ENCODE data around the gene MAP1B.

MAP1B gene

GRCh38 chr5:72177538-72177937, 70.3 kb downstream of the MAP1B start:
- Histone ChIP-seq H3K27me3 (ENCODE audit: control insufficient read depth, insufficient read depth, low read length) (no peaks in the 10 kb centered on the region), H3K36me3 (ENCODE audit: control insufficient read depth, insufficient read depth, low read length) (no peaks in the 10 kb centered on the region)

GRCh38 chr5:72179028-72179815, 71.9 kb downstream of the MAP1B start:
- no CpG with 5 or more reads among the region's 29 CpGs for WGBS (ENCODE audit: insufficient coverage, insufficient read length)
- peaks cover 5% of the 10 kb centered on the region for H3K4me1 ChIP-seq (ENCODE audit: control insufficient read depth, insufficient read depth, low read length)
- no peaks in the 10 kb centered on the region for H3K36me3 ChIP-seq (ENCODE audit: control insufficient read depth, insufficient read depth, low read length)
- H3K27me3 ChIP-seq (ENCODE audit: control insufficient read depth, insufficient read depth, low read length): no peaks in the 10 kb centered on the region
- no peak overlapping the region for H3K4me3 ChIP-seq (ENCODE audit: low read length)
- H3K9me3 ChIP-seq (ENCODE audit: control insufficient read depth, insufficient read depth, low read length): no peaks in the 10 kb centered on the region
- H3K27ac ChIP-seq (ENCODE audit: low read length): no peak overlapping the region
- DNase-seq (ENCODE audit: low read depth, low spot score): no peak

More at GRCh38 chr5:72177538-72177937, 70.3 kb downstream of the MAP1B start:
- DNase-seq (ENCODE audit: low read depth, low spot score): no peak
- H3K4me1 ChIP-seq (ENCODE audit: control insufficient read depth, insufficient read depth, low read length): peaks cover 1% of the 10 kb centered on the region; the same call in 1 of the 2 replicates
- H3K27ac ChIP-seq (ENCODE audit: low read length): no peak overlapping the region
- no peaks in the 10 kb centered on the region for H3K9me3 ChIP-seq (ENCODE audit: control insufficient read depth, insufficient read depth, low read length)
- H3K4me3 ChIP-seq (ENCODE audit: low read length): no peak overlapping the region
- WGBS (ENCODE audit: insufficient coverage, insufficient read length): no CpG with 5 or more reads among the region's 3 CpGs

- Histone ChIP-seq H3K27me3 (ENCODE audit: control insufficient read depth, insufficient read depth, low read length) (no peaks in the 10 kb centered on the region), H3K36me3 (ENCODE audit: control insufficient read depth, insufficient read depth, low read length) (peaks cover 2% of the 10 kb centered on the region; the same call in 1 of the 2 replicates), H3K27ac (ENCODE audit: low read length) (no peak overlapping the region), H3K4me1 (ENCODE audit: control insufficient read depth, insufficient read depth, low read length) (peaks cover 5% of the 10 kb centered on the region), H3K4me3 (ENCODE audit: low read length) (no peak overlapping the region), H3K9me3 (ENCODE audit: control insufficient read depth, insufficient read depth, low read length) (no peaks in the 10 kb centered on the region)
- DNase-seq (ENCODE audit: low read depth, low spot score): no peak
- WGBS (ENCODE audit: insufficient coverage, insufficient read length): no CpG with 5 or more reads among the region's 11 CpGs
Observed at GRCh38 chr5:72179816-72180440, 72.7 kb downstream of the MAP1B start.

GRCh38 chr5:72180925-72181324, 73.7 kb downstream of the MAP1B start:
- H3K36me3 ChIP-seq (ENCODE audit: control insufficient read depth, insufficient read depth, low read length): peaks cover 4% of the 10 kb centered on the region; the same call in 1 of the 2 replicates
- no peak overlapping the region for H3K27ac ChIP-seq (ENCODE audit: low read length)
- H3K27me3 ChIP-seq (ENCODE audit: control insufficient read depth, insufficient read depth, low read length): no peaks in the 10 kb centered on the region
- no peak for DNase-seq (ENCODE audit: low read depth, low spot score)
- H3K4me1 ChIP-seq (ENCODE audit: control insufficient read depth, insufficient read depth, low read length): peaks cover 5% of the 10 kb centered on the region
- WGBS (ENCODE audit: insufficient coverage, insufficient read length): no CpG with 5 or more reads among the region's 4 CpGs
- H3K4me3 ChIP-seq (ENCODE audit: low read length): no peak overlapping the region
- no peaks in the 10 kb centered on the region for H3K9me3 ChIP-seq (ENCODE audit: control insufficient read depth, insufficient read depth, low read length)

- no peak for DNase-seq (ENCODE audit: low read depth, low spot score)
- H3K9me3 ChIP-seq (ENCODE audit: control insufficient read depth, insufficient read depth, low read length): no peaks in the 10 kb centered on the region
- H3K27ac ChIP-seq (ENCODE audit: low read length): no peak overlapping the region
- WGBS (ENCODE audit: insufficient coverage, insufficient read length): no CpG with 5 or more reads among the region's 7 CpGs
- H3K4me1 ChIP-seq (ENCODE audit: control insufficient read depth, insufficient read depth, low read length): peaks cover 5% of the 10 kb centered on the region
- no peak overlapping the region for H3K4me3 ChIP-seq (ENCODE audit: low read length)
- H3K36me3 ChIP-seq (ENCODE audit: control insufficient read depth, insufficient read depth, low read length): peaks cover 4% of the 10 kb centered on the region; the same call in 1 of the 2 replicates
- no peaks in the 10 kb centered on the region for H3K27me3 ChIP-seq (ENCODE audit: control insufficient read depth, insufficient read depth, low read length)
Observed at GRCh38 chr5:72182686-72183085, 75.4 kb downstream of the MAP1B start.

- DNase-seq (ENCODE audit: low read depth, low spot score): no peak
- whole genome bisulfite sequencing (ENCODE audit: insufficient coverage, insufficient read length): no CpG with 5 or more reads among the region's 7 CpGs
- Histone ChIP-seq H3K27me3 (ENCODE audit: control insufficient read depth, insufficient read depth, low read length) (no peaks in the 10 kb centered on the region), H3K4me1 (ENCODE audit: control insufficient read depth, insufficient read depth, low read length) (peaks cover 5% of the 10 kb centered on the region), H3K4me3 (ENCODE audit: low read length) (no peak overlapping the region), H3K9me3 (ENCODE audit: control insufficient read depth, insufficient read depth, low read length) (no peaks in the 10 kb centered on the region), H3K36me3 (ENCODE audit: control insufficient read depth, insufficient read depth, low read length) (peaks cover 4% of the 10 kb centered on the region; the same call in 1 of the 2 replicates), H3K27ac (ENCODE audit: low read length) (no peak overlapping the region)
Observed at GRCh38 chr5:72183101-72183520, 75.8 kb downstream of the MAP1B start.

GRCh38 chr5:72184408-72184807, 77.1 kb downstream of the MAP1B start:
- no CpG with 5 or more reads among the region's 3 CpGs for WGBS (ENCODE audit: insufficient coverage, insufficient read length)
- no peak for DNase-seq (ENCODE audit: low read depth, low spot score)
- no peak overlapping the region for H3K4me3 ChIP-seq (ENCODE audit: low read length)
- no peak overlapping the region for H3K27ac ChIP-seq (ENCODE audit: low read length)
- peaks cover 4% of the 10 kb centered on the region; the same call in 1 of the 2 replicates for H3K36me3 ChIP-seq (ENCODE audit: control insufficient read depth, insufficient read depth, low read length)
- H3K9me3 ChIP-seq (ENCODE audit: control insufficient read depth, insufficient read depth, low read length): no peaks in the 10 kb centered on the region
- peaks cover 4% of the 10 kb centered on the region; the same call in 1 of the 2 replicates for H3K4me1 ChIP-seq (ENCODE audit: control insufficient read depth, insufficient read depth, low read length)
- H3K27me3 ChIP-seq (ENCODE audit: control insufficient read depth, insufficient read depth, low read length): no peaks in the 10 kb centered on the region

GRCh38 chr5:72185496-72186329, 78.4 kb downstream of the MAP1B start:
- no CpG with 5 or more reads among the region's 10 CpGs for WGBS (ENCODE audit: insufficient coverage, insufficient read length)
- no peaks in the 10 kb centered on the region for H3K9me3 ChIP-seq (ENCODE audit: control insufficient read depth, insufficient read depth, low read length)
- H3K4me1 ChIP-seq (ENCODE audit: control insufficient read depth, insufficient read depth, low read length): peaks cover 4% of the 10 kb centered on the region; the same call in 1 of the 2 replicates
- peaks cover 4% of the 10 kb centered on the region; the same call in 1 of the 2 replicates for H3K36me3 ChIP-seq (ENCODE audit: control insufficient read depth, insufficient read depth, low read length)
- H3K4me3 ChIP-seq (ENCODE audit: low read length): no peak overlapping the region
- H3K27ac ChIP-seq (ENCODE audit: low read length): no peak overlapping the region
- no peaks in the 10 kb centered on the region for H3K27me3 ChIP-seq (ENCODE audit: control insufficient read depth, insufficient read depth, low read length)
- DNase-seq (ENCODE audit: low read depth, low spot score): no peak

- H3K27me3 ChIP-seq (ENCODE audit: control insufficient read depth, insufficient read depth, low read length): no peaks in the 10 kb centered on the region
- no CpG with 5 or more reads among the region's 5 CpGs for WGBS (ENCODE audit: insufficient coverage, insufficient read length)
- no peak overlapping the region for H3K27ac ChIP-seq (ENCODE audit: low read length)
- no peak overlapping the region for H3K4me3 ChIP-seq (ENCODE audit: low read length)
- H3K36me3 ChIP-seq (ENCODE audit: control insufficient read depth, insufficient read depth, low read length): peaks cover 4% of the 10 kb centered on the region; the same call in 1 of the 2 replicates
- no peaks in the 10 kb centered on the region for H3K9me3 ChIP-seq (ENCODE audit: control insufficient read depth, insufficient read depth, low read length)
- H3K4me1 ChIP-seq (ENCODE audit: control insufficient read depth, insufficient read depth, low read length): peaks cover 4% of the 10 kb centered on the region; the same call in 1 of the 2 replicates
- DNase-seq (ENCODE audit: low read depth, low spot score): no peak
Observed at GRCh38 chr5:72187388-72188075, 80.3 kb downstream of the MAP1B start.

All from iPS DF 6.9 (cell line).